ENCODE data around the gene TOR4A. TPM values are rescaled to one million over a fixed set of nuclear protein-coding genes. Genes with fewer than 3 reads are reported as not detected.

Gene TOR4A
- total RNA-seq, 2 donors from 2014 or later, result 1.6 to 7.3 TPM

DNA sequence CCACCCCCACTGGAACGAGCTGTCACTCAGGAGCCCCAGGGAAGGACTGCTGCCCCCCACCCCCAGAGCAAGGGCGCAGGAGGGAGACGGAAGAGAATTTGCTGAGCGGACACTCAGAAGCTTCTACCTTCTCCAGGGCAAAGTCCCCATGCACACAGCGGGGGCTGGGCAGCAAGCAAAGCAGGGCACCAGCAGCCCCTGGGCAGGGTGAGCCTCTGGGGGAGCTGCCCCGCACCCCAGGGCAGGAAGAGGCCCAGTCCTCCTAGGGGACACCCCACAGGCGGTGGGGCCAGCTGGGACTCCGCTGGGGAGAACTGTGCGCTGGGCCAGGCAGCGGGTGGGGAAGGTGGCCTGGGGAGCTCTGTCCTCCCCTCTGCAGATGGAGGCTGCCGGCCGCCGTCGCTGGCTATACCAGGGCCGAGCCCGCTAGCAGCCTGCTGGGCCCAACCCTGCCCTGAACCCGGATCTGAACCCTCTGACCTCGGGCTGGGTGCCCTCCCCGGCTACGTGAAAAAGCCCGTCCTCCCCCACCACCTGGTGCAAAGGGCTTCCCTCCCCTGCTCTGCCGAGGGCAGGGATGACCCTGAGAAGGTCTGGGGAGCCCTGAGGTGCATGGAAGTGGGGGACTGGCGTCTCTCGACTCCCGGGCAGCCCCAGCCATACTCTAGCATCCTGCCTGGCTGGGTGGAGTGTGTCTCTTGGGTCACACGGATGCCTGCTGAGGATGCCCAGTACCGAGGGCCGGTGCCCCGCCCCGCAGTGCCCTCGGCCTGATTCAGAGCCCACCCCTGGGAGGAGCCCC is 47.4 kb upstream of the TOR4A start:
- intact Hi-C loops (cut with DNase I), result loop anchor here (5.0 kb wide), 1 partner anchor 113 kb away; no protein-coding TSS in a partner anchor
- Histone ChIP-seq H3K36me3 (no peaks in the 10 kb centered on the region), H3K4me1 (replicated peaks) (peaks cover 4% of the 10 kb centered on the region), H3K9me3 (no peaks in the 10 kb centered on the region), H3K27ac (no peak overlapping the region), H3K4me3 (no peak overlapping the region), H3K27me3 (replicated peaks; ENCODE audit: insufficient read depth) (peaks cover 4% of the 10 kb centered on the region)
- TF ChIP-seq CTCF (IDR thresholded peaks at IDR 0.05), result no peak
- no peak for TF ChIP-seq POLR2AphosphoS5 (IDR thresholded peaks at IDR 0.05)
- TF ChIP-seq POLR2A (IDR thresholded peaks at IDR 0.05), result no peak
- 64% methylated on average over 23 of the region's 31 CpGs for WGBS
- DNase-seq (ENCODE audit: low spot score), result no peak

- DNase-seq (ENCODE audit: low spot score), result no peak
- no peak for TF ChIP-seq POLR2AphosphoS5 (IDR thresholded peaks at IDR 0.05)
- TF ChIP-seq CTCF (IDR thresholded peaks at IDR 0.05), result no peak
- no peak within 1 kb of the TSS for H3K27ac ChIP-seq
- H3K4me3 ChIP-seq, result no peak within 1 kb of the TSS
- H3K36me3 ChIP-seq, result no peaks in the 10 kb centered on the region
- H3K27me3 ChIP-seq (replicated peaks; ENCODE audit: insufficient read depth), result peaks cover 4% of the 10 kb centered on the region
- intact Hi-C loops (cut with DNase I), result no loop called here
- WGBS, result 73% methylated on average over 14 of the region's 14 CpGs
- no peaks in the 10 kb centered on the region for H3K9me3 ChIP-seq
- H3K4me1 ChIP-seq (replicated peaks), result peaks cover 4% of the 10 kb centered on the region
These were observed 46.7 kb upstream of the TOR4A start, which contains the start of gene SLC34A3 for GRCh38 chr9:137230705-137231371. TSS of gene SLC34A3 (plus strand) at chr9:137230901. CDS start at chr9:137231703, 802 bp downstream.

- no peak for DNase-seq (ENCODE audit: low spot score)
- Histone ChIP-seq H3K4me1 (replicated peaks) (peaks cover 10% of the 10 kb centered on the region), H3K9me3 (no peaks in the 10 kb centered on the region), H3K27ac (no peak overlapping the region), H3K4me3 (no peak overlapping the region), H3K36me3 (no peaks in the 10 kb centered on the region), H3K27me3 (replicated peaks; ENCODE audit: insufficient read depth) (peaks cover 4% of the 10 kb centered on the region)
- TF ChIP-seq CTCF (IDR thresholded peaks at IDR 0.05) (no peak), POLR2AphosphoS5 (IDR thresholded peaks at IDR 0.05) (no peak), POLR2A (IDR thresholded peaks at IDR 0.05) (no peak)
- intact Hi-C loops (cut with DNase I), result no loop called here
- WGBS, result 86% methylated on average over 23 of the region's 23 CpGs
These were observed 46.0 kb upstream of the TOR4A start for GRCh38 chr9:137231372-137232039.

- H3K36me3 ChIP-seq, result no peaks in the 10 kb centered on the region
- no peaks in the 10 kb centered on the region for H3K9me3 ChIP-seq
- no peak for DNase-seq (ENCODE audit: low spot score)
- H3K27ac ChIP-seq, result no peak overlapping the region
- intact Hi-C loops (cut with DNase I), result no loop called here
- no peak overlapping the region for H3K4me3 ChIP-seq
- TF ChIP-seq POLR2AphosphoS5 (IDR thresholded peaks at IDR 0.05), result no peak
- TF ChIP-seq POLR2A (IDR thresholded peaks at IDR 0.05), result no peak
- no peak for TF ChIP-seq CTCF (IDR thresholded peaks at IDR 0.05)
- 78% methylated on average over 10 of the region's 10 CpGs for WGBS
- peaks cover 16% of the 10 kb centered on the region for H3K4me1 ChIP-seq (replicated peaks)
- peaks cover 4% of the 10 kb centered on the region for H3K27me3 ChIP-seq (replicated peaks; ENCODE audit: insufficient read depth)
These were observed 45.4 kb upstream of the TOR4A start for GRCh38 chr9:137232101-137232500.

Data from prostate gland (tissue), 2 donors.